PFSK-1 (cell line): ENCODE results near the gene ST8SIA6.

Source experiments
- FOXP2 ChIP-seq: optimal IDR thresholded peaks from 2 replicates; pipeline ENCODE3; 2011; ENCODE audit warnings: borderline replicate concordance, control low read depth, inconsistent platforms; ENCODE audit not compliant: insufficient read depth; ENCODE audit errors: extremely low read length, extremely low read depth
- POLR2AphosphoS5 ChIP-seq: IDR thresholded peaks from 2 replicates; pipeline ENCODE4 v1.6.1; 2012; ENCODE audit warnings: low read depth, mild to moderate bottlenecking, control low read depth, low read length, moderate library complexity
- REST ChIP-seq, 2 experiments: IDR thresholded peaks; 2 replicates each; pipeline versions ENCODE4 v1.6.1 to v1.8.0; 2011 to 2012; ENCODE audit warnings: low read depth in 2 of 2, low read length in 2 of 2, control low read depth in 1 of 2, inconsistent platforms in 1 of 2, mild to moderate bottlenecking in 1 of 2, moderate library complexity in 1 of 2; ENCODE audit not compliant: insufficient read depth in 1 of 2
- SIN3A ChIP-seq: IDR thresholded peaks from 2 replicates; pipeline ENCODE4 v1.6.1; 2012; ENCODE audit warnings: mild to moderate bottlenecking, low read length, moderate library complexity, borderline replicate concordance; ENCODE audit not compliant: insufficient read depth
- TAF1 ChIP-seq: IDR thresholded peaks from 2 replicates; pipeline ENCODE4 v1.6.1; 2012; ENCODE audit warnings: low read length, control low read depth, borderline replicate concordance; ENCODE audit not compliant: insufficient read depth

Gene ST8SIA6

GRCh38 chr10:17472481-17473227 is 18.3 kb upstream of the ST8SIA6 start:
- no peak for TF ChIP-seq SIN3A
- TF ChIP-seq TAF1: no peak
- no peak for TF ChIP-seq POLR2AphosphoS5
- TF ChIP-seq FOXP2: no peak
- TF ChIP-seq REST (IDR thresholded peaks at IDR 0.05; ENCODE audit: insufficient read depth in 1 of 2, low read depth in 2 of 2, low read length in 2 of 2): no peak

GRCh38 chr10:17470246-17470645 is 15.9 kb upstream of the ST8SIA6 start:
- TF ChIP-seq FOXP2 (no peak), POLR2AphosphoS5 (no peak), TAF1 (no peak), REST (IDR thresholded peaks at IDR 0.05; ENCODE audit: insufficient read depth in 1 of 2, low read depth in 2 of 2, low read length in 2 of 2) (no peak), SIN3A (no peak)

- no peak for TF ChIP-seq SIN3A
- no peak for TF ChIP-seq POLR2AphosphoS5
- no peak for TF ChIP-seq REST (IDR thresholded peaks at IDR 0.05; ENCODE audit: insufficient read depth in 1 of 2, low read depth in 2 of 2, low read length in 2 of 2)
These were observed 11.1 kb upstream of the ST8SIA6 start for GRCh38 chr10:17465328-17466125.

- TF ChIP-seq REST (IDR thresholded peaks at IDR 0.05; ENCODE audit: insufficient read depth in 1 of 2, low read depth in 2 of 2, low read length in 2 of 2) (no peak), TAF1 (no peak), POLR2AphosphoS5 (no peak), SIN3A (no peak), FOXP2 (no peak)
These were observed 10.2 kb upstream of the ST8SIA6 start for GRCh38 chr10:17464545-17464944.

- TF ChIP-seq POLR2AphosphoS5: no peak
- TF ChIP-seq REST (IDR thresholded peaks at IDR 0.05; ENCODE audit: insufficient read depth in 1 of 2, low read depth in 2 of 2, low read length in 2 of 2): no peak
- TF ChIP-seq SIN3A: no peak
- no peak for TF ChIP-seq FOXP2
- TF ChIP-seq TAF1: no peak
These were observed 6.4 kb upstream of the ST8SIA6 start for GRCh38 chr10:17460756-17461155.
